Bronchial epithelial cell (primary cell): ENCODE measurements around the gene WWC2. TPM values are rescaled to one million over a fixed set of nuclear protein-coding genes. Genes with fewer than 3 reads are reported as not detected.

Experiments used
- DNase-seq: peaks from one replicate; pipeline ENCODE4 v3.0.0-alpha.2; 2010; ENCODE audit warnings: low read depth
- FAIRE-seq: peaks from 2 replicates; lab custom pipeline; 2011; peaks lifted over from hg19 to GRCh38; lab: Jason Lieb, UNC
- H3K27me3 ChIP-seq: 2 replicates; pipeline ENCODE4 v1.5.1; 2011; ENCODE audit warnings: low read length; ENCODE audit not compliant: control insufficient read depth, insufficient read depth
- H3K36me3 ChIP-seq: 2 replicates; pipeline ENCODE4 v1.5.1; 2011; ENCODE audit warnings: low read length; ENCODE audit not compliant: control insufficient read depth, insufficient read depth
- H3K4me3 ChIP-seq: 2 replicates; pipeline ENCODE4 v1.5.1; 2011; ENCODE audit warnings: mild to moderate bottlenecking, low read depth, low read length, control low read depth
- CTCF ChIP-seq: IDR thresholded peaks from 2 replicates; pipeline ENCODE4 v1.5.1; 2011; ENCODE audit warnings: mild to moderate bottlenecking, moderate library complexity, low read length, control low read depth, inconsistent platforms; ENCODE audit not compliant: insufficient read depth, severe bottlenecking
- total RNA-seq: library from RNA; depleted of rRNA; stranded (reverse); fragments of >200 nt; gene quantifications from 2 replicates; pipeline ENCODE4 v1.2.1, GENCODE V29; 2014

WWC2 gene
- total RNA-seq, 1 donor from 2014 or later: 13.2 TPM

GRCh38 chr4:183335369-183335940 is 236.4 kb downstream of the WWC2 start:
- Histone ChIP-seq H3K4me3 (no peak overlapping the region), H3K36me3 (no peaks in the 10 kb centered on the region), H3K27me3 (no peaks in the 10 kb centered on the region)
- DNase-seq: peak; percentile 95
- no peak for FAIRE-seq
- TF ChIP-seq CTCF: no peak

- no peaks in the 10 kb centered on the region for H3K36me3 ChIP-seq
- H3K4me3 ChIP-seq: no peak overlapping the region
- no peaks in the 10 kb centered on the region for H3K27me3 ChIP-seq
- no peak for TF ChIP-seq CTCF
- no peak for DNase-seq
- no peak for FAIRE-seq
Measured at GRCh38 chr4:183337349-183337748, 238.3 kb downstream of the WWC2 start.

- TF ChIP-seq CTCF: no peak
- no peaks in the 10 kb centered on the region for H3K27me3 ChIP-seq
- H3K4me3 ChIP-seq: no peak overlapping the region
- FAIRE-seq: no peak
- DNase-seq: no peak
- no peaks in the 10 kb centered on the region for H3K36me3 ChIP-seq
Measured at GRCh38 chr4:183337833-183338232, 238.8 kb downstream of the WWC2 start.

GRCh38 chr4:183342541-183343533 is 243.8 kb downstream of the WWC2 start:
- H3K27me3 ChIP-seq: no peaks in the 10 kb centered on the region
- FAIRE-seq: no peak
- H3K36me3 ChIP-seq: no peaks in the 10 kb centered on the region
- TF ChIP-seq CTCF: no peak
- no peak overlapping the region for H3K4me3 ChIP-seq
- no peak for DNase-seq

GRCh38 chr4:183343730-183344129 is 244.7 kb downstream of the WWC2 start:
- TF ChIP-seq CTCF: no peak
- Histone ChIP-seq H3K27me3 (no peaks in the 10 kb centered on the region), H3K36me3 (no peaks in the 10 kb centered on the region), H3K4me3 (no peak overlapping the region)
- no peak for FAIRE-seq
- no peak for DNase-seq
